ENCODE results near the gene GOT2.

DNA sequence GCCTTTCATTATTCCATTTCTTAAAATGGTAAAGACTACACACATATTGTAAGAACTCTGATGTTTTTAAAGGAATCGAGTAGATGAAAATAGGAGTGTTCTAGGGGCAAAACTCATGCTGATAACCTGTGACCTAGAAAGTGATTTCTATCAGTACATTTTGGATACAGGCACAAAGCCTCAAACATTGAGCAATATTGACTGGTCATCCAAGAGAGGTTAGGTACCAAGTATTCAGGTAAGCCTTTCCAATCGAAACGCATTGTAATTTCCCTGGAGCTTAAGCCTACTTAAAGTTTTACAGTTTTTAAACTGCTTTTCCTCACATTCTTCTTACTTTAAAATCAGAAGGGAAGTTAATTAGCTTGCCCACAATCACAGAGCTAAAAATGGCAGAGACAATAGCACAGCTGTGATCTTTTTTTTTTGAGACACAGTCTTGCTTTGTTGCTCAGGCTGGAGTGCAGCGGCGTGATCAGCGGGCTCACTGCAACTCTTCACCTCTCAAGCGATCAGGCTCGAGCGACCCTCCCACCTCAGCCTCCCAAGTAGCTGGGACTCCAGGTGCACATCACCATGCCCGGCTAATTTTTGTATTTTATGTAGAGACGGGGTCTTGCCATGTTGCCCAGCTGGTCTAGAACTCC lies 3.3 kb downstream of the GOT2 start:
- TF ChIP-seq, protein P1, sequence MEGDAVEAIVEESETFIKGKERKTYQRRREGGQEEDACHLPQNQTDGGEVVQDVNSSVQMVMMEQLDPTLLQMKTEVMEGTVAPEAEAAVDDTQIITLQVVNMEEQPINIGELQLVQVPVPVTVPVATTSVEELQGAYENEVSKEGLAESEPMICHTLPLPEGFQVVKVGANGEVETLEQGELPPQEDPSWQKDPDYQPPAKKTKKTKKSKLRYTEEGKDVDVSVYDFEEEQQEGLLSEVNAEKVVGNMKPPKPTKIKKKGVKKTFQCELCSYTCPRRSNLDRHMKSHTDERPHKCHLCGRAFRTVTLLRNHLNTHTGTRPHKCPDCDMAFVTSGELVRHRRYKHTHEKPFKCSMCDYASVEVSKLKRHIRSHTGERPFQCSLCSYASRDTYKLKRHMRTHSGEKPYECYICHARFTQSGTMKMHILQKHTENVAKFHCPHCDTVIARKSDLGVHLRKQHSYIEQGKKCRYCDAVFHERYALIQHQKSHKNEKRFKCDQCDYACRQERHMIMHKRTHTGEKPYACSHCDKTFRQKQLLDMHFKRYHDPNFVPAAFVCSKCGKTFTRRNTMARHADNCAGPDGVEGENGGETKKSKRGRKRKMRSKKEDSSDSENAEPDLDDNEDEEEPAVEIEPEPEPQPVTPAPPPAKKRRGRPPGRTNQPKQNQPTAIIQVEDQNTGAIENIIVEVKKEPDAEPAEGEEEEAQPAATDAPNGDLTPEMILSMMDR (IDR thresholded peaks at IDR 0.05): no peak
- no peak for TF ChIP-seq POLR2A (IDR thresholded peaks at IDR 0.05)

Data from prostate gland (tissue), 2 donors.